Neural crest cell (in vitro differentiated cells): ENCODE measurements around the gene TOP3B. TPM values are rescaled to one million over a fixed set of nuclear protein-coding genes. Genes with fewer than 3 reads are reported as not detected.
A peak's percentile ranks its signal among the peaks of the same experiment; 100 is the strongest.

Experiments
- DNase-seq: peaks from one replicate; pipeline ENCODE4 v3.0.0; 2021; ENCODE audit warnings: low read depth, mixed read lengths, low spot score
- H3K27ac Mint-ChIP-seq: one replicate; pipeline ENCODE4 v1.8.0; 2021; ENCODE audit warnings: mild to moderate bottlenecking, mixed read lengths; ENCODE audit not compliant: unreplicated experiment
- H3K27me3 Mint-ChIP-seq: 2 replicates; pipeline ENCODE4 v1.8.0; 2021; ENCODE audit warnings: low read depth, mild to moderate bottlenecking, mixed read lengths
- H3K36me3 Mint-ChIP-seq: 2 replicates; pipeline ENCODE4 v1.8.0; 2021; ENCODE audit warnings: low read depth, mild to moderate bottlenecking, mixed read lengths
- H3K4me1 Mint-ChIP-seq: 2 replicates; pipeline ENCODE4 v1.8.0; 2021; ENCODE audit warnings: mixed read lengths
- H3K4me3 Mint-ChIP-seq: one replicate; pipeline ENCODE4 v1.8.0; 2021; ENCODE audit warnings: mild to moderate bottlenecking, mixed read lengths
- H3K9me3 Mint-ChIP-seq: 2 replicates; pipeline ENCODE4 v1.8.0; 2021; ENCODE audit warnings: mixed read lengths
- total RNA-seq: library from RNA; stranded (reverse); gene quantifications from 2 replicates; pipeline ENCODE4 v1.2.1, GENCODE V29; 2021
- TF ChIP-seq, protein P1 (sequence below): fragments of 200-600 bp; sonication (generic); conservative IDR thresholded peaks from 2 replicates; pipeline ENCODE4 v1.5.0; 2021; ENCODE audit warnings: antibody characterized with exemption, mild to moderate bottlenecking

TOP3B gene
- total RNA-seq, 1 donor from 2014 or later = 77.5 TPM

DNA sequence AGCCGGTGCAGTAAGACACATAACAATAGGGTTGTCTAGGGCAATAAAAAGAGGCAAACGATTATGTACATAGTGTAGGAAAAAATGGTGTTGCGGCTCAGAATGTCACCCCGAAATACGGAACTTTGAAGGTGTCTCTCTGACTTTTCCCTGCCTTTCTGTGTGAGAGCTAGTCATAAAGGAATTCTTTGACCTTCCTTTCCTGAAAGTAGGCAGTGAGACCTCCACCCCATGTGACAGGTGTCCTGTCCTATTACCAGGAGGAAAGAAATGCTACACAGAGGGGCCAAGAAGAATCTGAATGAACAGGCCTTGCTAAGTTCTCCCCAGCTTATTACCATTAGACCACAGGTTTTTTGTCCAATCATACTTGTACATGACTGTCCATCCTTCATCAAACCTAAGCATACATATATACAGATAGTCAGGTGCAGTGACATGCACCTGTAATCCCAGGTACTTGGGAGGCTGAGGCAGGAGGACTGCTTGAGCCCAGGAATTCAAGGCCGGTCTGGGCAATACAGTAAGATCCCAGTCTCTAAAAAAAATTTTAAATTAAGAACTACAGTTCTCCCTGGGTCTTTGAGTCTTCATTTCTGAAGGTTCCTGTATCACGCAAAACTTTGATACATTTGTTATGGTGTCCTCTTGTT, 16.1 kb upstream of the TOP3B start:
- no peaks in the 10 kb centered on the region for H3K36me3 Mint-ChIP-seq
- no peak for DNase-seq
- no peak overlapping the region for H3K27ac Mint-ChIP-seq
- H3K4me3 Mint-ChIP-seq = no peak overlapping the region
- H3K4me1 Mint-ChIP-seq = no peaks in the 10 kb centered on the region
- H3K27me3 Mint-ChIP-seq = peaks cover 62% of the 10 kb centered on the region
- H3K9me3 Mint-ChIP-seq = no peaks in the 10 kb centered on the region
- TF ChIP-seq, protein P1, sequence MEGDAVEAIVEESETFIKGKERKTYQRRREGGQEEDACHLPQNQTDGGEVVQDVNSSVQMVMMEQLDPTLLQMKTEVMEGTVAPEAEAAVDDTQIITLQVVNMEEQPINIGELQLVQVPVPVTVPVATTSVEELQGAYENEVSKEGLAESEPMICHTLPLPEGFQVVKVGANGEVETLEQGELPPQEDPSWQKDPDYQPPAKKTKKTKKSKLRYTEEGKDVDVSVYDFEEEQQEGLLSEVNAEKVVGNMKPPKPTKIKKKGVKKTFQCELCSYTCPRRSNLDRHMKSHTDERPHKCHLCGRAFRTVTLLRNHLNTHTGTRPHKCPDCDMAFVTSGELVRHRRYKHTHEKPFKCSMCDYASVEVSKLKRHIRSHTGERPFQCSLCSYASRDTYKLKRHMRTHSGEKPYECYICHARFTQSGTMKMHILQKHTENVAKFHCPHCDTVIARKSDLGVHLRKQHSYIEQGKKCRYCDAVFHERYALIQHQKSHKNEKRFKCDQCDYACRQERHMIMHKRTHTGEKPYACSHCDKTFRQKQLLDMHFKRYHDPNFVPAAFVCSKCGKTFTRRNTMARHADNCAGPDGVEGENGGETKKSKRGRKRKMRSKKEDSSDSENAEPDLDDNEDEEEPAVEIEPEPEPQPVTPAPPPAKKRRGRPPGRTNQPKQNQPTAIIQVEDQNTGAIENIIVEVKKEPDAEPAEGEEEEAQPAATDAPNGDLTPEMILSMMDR = no peak

- Mint-ChIP-seq H3K27ac (no peak overlapping the region), H3K9me3 (no peaks in the 10 kb centered on the region), H3K36me3 (no peaks in the 10 kb centered on the region), H3K27me3 (peaks cover 45% of the 10 kb centered on the region), H3K4me3 (no peak overlapping the region), H3K4me1 (no peaks in the 10 kb centered on the region)
- no peak for DNase-seq
- TF ChIP-seq, protein P1 = no peak
Measured at GRCh38 chr22:21996175-21996720, 13.7 kb upstream of the TOP3B start.

DNA sequence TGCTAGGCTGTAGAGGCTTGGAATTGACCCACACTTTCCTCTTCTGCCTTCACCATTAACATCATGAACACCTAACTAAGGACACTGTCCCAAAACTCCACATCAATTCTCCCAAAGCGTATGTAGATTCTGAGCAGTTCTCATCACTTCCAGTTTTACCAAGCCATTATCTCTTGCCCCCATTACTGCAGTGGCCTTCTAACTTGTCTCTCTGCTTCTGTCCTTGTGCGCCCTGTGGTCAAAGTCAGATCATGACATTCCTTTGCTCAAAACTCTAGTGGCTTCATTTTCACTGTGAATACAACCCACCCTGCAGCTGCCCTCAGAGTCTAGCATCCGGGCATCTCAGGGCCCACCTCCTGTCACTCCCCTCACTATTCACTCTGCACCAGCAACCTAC, 13.1 kb upstream of the TOP3B start:
- TF ChIP-seq, protein P1 = no peak
- no peaks in the 10 kb centered on the region for H3K9me3 Mint-ChIP-seq
- no peaks in the 10 kb centered on the region for H3K36me3 Mint-ChIP-seq
- DNase-seq = no peak
- peaks cover 39% of the 10 kb centered on the region for H3K27me3 Mint-ChIP-seq
- no peak overlapping the region for H3K4me3 Mint-ChIP-seq
- H3K4me1 Mint-ChIP-seq = no peaks in the 10 kb centered on the region
- no peak overlapping the region for H3K27ac Mint-ChIP-seq

GRCh38 chr22:21994881-21995444, 12.4 kb upstream of the TOP3B start:
- no peak for DNase-seq
- Mint-ChIP-seq H3K4me3 (no peak overlapping the region), H3K9me3 (no peaks in the 10 kb centered on the region), H3K4me1 (no peaks in the 10 kb centered on the region), H3K27me3 (peaks cover 32% of the 10 kb centered on the region), H3K36me3 (no peaks in the 10 kb centered on the region), H3K27ac (peak overlapping the region; percentile 32)
- TF ChIP-seq, protein P1 = no peak

GRCh38 chr22:21992593-21993237, 10.1 kb upstream of the TOP3B start:
- no peaks in the 10 kb centered on the region for H3K36me3 Mint-ChIP-seq
- no peaks in the 10 kb centered on the region for H3K4me1 Mint-ChIP-seq
- H3K4me3 Mint-ChIP-seq = no peak overlapping the region
- no peak for DNase-seq
- H3K27me3 Mint-ChIP-seq = peaks cover 26% of the 10 kb centered on the region
- TF ChIP-seq, protein P1 = no peak
- no peak overlapping the region for H3K27ac Mint-ChIP-seq
- no peaks in the 10 kb centered on the region for H3K9me3 Mint-ChIP-seq
